ENCODE measurements around the gene ZNF648.

The ZNF648 gene

DNA sequence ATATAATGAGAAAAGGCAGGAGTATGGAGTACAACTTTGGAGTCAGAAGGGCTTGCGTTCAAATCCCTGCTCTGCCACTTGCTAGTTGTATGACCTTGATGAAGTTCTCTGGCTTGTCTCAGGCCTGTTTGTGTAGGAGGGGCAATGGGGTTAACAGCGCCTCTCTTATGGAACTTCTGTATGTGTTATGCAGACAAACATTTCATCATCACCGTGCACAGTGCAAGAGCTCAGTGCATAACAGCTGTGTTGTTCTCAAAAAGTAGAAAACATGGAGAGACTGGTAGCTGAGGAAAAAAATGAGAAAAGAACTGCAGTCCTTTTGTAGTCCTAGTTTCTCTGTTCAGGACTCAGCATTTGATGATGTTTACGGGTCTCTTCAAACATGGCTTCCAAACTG, 10.4 kb upstream of the ZNF648 start:
- TF ChIP-seq, protein P1, sequence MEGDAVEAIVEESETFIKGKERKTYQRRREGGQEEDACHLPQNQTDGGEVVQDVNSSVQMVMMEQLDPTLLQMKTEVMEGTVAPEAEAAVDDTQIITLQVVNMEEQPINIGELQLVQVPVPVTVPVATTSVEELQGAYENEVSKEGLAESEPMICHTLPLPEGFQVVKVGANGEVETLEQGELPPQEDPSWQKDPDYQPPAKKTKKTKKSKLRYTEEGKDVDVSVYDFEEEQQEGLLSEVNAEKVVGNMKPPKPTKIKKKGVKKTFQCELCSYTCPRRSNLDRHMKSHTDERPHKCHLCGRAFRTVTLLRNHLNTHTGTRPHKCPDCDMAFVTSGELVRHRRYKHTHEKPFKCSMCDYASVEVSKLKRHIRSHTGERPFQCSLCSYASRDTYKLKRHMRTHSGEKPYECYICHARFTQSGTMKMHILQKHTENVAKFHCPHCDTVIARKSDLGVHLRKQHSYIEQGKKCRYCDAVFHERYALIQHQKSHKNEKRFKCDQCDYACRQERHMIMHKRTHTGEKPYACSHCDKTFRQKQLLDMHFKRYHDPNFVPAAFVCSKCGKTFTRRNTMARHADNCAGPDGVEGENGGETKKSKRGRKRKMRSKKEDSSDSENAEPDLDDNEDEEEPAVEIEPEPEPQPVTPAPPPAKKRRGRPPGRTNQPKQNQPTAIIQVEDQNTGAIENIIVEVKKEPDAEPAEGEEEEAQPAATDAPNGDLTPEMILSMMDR (IDR thresholded peaks at IDR 0.05; ENCODE audit: insufficient read depth, low read length, poor library complexity, severe bottlenecking), result no peak
- Histone ChIP-seq H3K36me3 (ENCODE audit: control insufficient read depth, insufficient read depth, low read length) (no peaks in the 10 kb centered on the region), H3K4me3 (replicated peaks; ENCODE audit: low read depth, low read length) (no peak overlapping the region), H3K27me3 (replicated peaks; ENCODE audit: control insufficient read depth, insufficient read depth, low read length) (peaks cover 1% of the 10 kb centered on the region)
- no peak for DNase-seq (ENCODE audit: extremely low read depth, insufficient read length)

DNA sequence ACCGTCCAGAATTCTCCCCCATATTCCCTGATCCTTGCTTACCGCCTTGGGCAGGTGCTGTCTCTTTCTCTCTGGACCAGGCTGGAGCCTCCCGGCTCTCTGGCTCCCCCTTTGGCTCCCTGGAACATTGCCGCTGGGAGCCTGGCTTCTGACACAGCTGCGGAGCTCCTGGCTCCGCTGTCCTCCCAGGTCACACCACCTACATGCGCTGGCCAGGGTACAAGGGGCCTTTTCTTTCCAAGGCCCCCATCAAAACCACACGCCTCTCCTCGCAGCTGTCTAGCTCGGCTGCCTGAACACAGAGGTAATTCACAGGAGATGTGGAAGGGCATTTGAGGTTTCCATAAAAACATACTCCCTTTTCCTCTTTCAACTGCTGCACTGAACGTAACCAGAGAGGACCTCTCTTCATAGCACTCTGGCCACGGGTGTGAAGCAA, 7.5 kb upstream of the ZNF648 start:
- TF ChIP-seq, protein P1 (IDR thresholded peaks at IDR 0.05; ENCODE audit: insufficient read depth, low read length, poor library complexity, severe bottlenecking), result peak; percentile 91
- no peak overlapping the region for H3K4me3 ChIP-seq (replicated peaks; ENCODE audit: low read depth, low read length)
- peaks cover 1% of the 10 kb centered on the region for H3K27me3 ChIP-seq (replicated peaks; ENCODE audit: control insufficient read depth, insufficient read depth, low read length)
- no peak for DNase-seq (ENCODE audit: extremely low read depth, insufficient read length)
- H3K36me3 ChIP-seq (ENCODE audit: control insufficient read depth, insufficient read depth, low read length), result no peaks in the 10 kb centered on the region

DNA sequence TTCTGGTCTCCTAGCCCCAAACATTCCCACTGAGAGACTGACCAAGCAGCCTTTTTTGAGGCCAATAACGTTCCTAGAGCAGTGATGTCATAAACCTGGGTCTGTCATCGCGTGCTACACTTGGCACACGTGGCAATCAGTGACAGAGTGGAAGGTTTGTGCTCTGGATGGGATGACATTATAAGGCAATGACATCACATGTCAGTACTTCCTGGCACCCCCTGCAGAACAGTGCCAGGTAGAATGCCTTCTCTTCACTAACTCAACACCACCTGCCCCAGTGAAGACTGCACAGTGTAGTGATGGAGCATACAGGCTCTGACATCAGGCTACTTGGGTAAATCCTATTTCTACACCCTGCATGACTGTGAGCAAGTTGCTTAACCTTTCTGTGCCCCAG, 5.4 kb upstream of the ZNF648 start:
- no peak for DNase-seq (ENCODE audit: extremely low read depth, insufficient read length)
- Histone ChIP-seq H3K4me3 (replicated peaks; ENCODE audit: low read depth, low read length) (no peak overlapping the region), H3K36me3 (ENCODE audit: control insufficient read depth, insufficient read depth, low read length) (no peaks in the 10 kb centered on the region), H3K27me3 (replicated peaks; ENCODE audit: control insufficient read depth, insufficient read depth, low read length) (no peaks in the 10 kb centered on the region; the same call in 1 of the 2 replicates)
- TF ChIP-seq, protein P1 (IDR thresholded peaks at IDR 0.05; ENCODE audit: insufficient read depth, low read length, poor library complexity, severe bottlenecking), result no peak

DNA sequence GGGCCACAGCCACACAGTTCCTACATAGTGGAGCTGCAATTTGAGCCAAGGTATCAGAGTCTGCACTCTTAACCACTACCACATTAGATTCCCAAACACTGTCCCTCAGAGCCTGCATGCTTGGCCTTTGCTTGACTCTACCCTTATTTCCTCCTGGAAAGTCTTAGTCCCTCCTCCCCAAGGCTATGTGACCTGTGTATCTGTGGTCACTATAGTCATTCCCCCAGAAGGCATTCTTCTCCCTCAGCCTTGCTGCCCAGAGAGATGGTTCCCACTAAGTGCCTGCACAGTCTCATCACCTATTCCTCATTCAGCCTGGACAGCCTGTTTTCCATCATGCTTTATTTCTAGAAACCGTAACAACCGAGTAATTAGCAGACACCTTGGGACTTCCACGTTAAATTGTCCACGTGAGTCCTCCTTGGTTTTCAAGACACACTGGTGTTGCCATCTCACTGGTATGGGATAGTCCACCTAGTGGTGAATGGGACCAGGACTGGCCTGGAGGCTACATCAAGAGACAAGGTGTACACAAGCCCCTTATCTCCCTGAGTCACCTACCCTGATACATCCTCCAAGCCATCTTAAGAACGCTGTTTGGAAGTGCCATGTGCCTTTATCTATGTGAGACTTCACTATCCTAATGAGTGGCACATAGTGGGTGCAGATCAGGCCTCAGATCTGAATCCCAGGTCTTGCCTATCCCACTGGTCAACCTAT, 3.8 kb upstream of the ZNF648 start:
- no peaks in the 10 kb centered on the region for H3K36me3 ChIP-seq (ENCODE audit: control insufficient read depth, insufficient read depth, low read length)
- TF ChIP-seq, protein P1 (IDR thresholded peaks at IDR 0.05; ENCODE audit: insufficient read depth, low read length, poor library complexity, severe bottlenecking), result no peak
- H3K27me3 ChIP-seq (replicated peaks; ENCODE audit: control insufficient read depth, insufficient read depth, low read length), result no peaks in the 10 kb centered on the region
- DNase-seq (ENCODE audit: extremely low read depth, insufficient read length), result no peak
- no peak overlapping the region for H3K4me3 ChIP-seq (replicated peaks; ENCODE audit: low read depth, low read length)

DNA sequence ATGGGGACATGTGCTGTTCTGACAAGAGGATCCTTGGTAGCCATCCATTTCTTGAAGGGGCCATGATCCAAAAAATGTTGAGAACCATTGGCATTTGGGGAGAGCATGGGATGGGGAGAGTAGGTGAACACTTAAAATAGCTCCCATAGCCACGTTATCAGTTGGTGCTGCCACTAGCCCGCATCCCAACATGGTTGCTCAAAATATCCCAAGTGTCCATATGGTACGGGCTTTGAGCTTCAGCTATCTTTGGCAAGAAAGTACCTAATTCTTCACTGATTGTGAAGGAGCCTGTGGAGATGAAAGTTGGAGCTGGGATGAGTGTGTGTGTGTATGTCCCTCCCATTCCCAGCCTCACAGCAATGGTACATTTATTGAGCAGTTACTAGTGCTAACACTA, 3.1 kb upstream of the ZNF648 start:
- TF ChIP-seq, protein P1 (IDR thresholded peaks at IDR 0.05; ENCODE audit: insufficient read depth, low read length, poor library complexity, severe bottlenecking), result no peak
- Histone ChIP-seq H3K36me3 (ENCODE audit: control insufficient read depth, insufficient read depth, low read length) (no peaks in the 10 kb centered on the region), H3K27me3 (replicated peaks; ENCODE audit: control insufficient read depth, insufficient read depth, low read length) (no peaks in the 10 kb centered on the region), H3K4me3 (replicated peaks; ENCODE audit: low read depth, low read length) (no peak overlapping the region)
- DNase-seq (ENCODE audit: extremely low read depth, insufficient read length), result no peak
